LHCN-M2 (cell line): ENCODE measurements around the gene GRAP. TPM values are rescaled to one million over a fixed set of nuclear protein-coding genes. Genes with fewer than 3 reads are reported as not detected.
"Not testable (repeated sequence)": the region's sequence is repeated elsewhere in the genome, so short reads cannot be mapped to it uniquely, and the experiment has no call there.

Experiments used
- DNase-seq: peaks from one replicate; pipeline ENCODE4 v3.0.0-alpha.2; 2012; ENCODE audit warnings: low read depth
- total RNA-seq: library from RNA; depleted of rRNA; stranded (reverse); fragments of >200 nt; gene quantifications from 2 replicates; pipeline ENCODE4 v1.2.3, GENCODE V29; 2014

Gene GRAP
- total RNA-seq, 1 experiment from 2014 or later: not detected

GRCh38 chr17:19042369-19042768 is 4.4 kb downstream of the GRAP start:
- not testable (repeated sequence) for DNase-seq

- not testable (repeated sequence) for DNase-seq
Observed at GRCh38 chr17:19041871-19042270, 4.9 kb downstream of the GRAP start.

GRCh38 chr17:19040350-19040749 is 6.4 kb downstream of the GRAP start:
- DNase-seq: not testable (repeated sequence)

GRCh38 chr17:19038730-19039129 is 8.0 kb downstream of the GRAP start:
- not testable (repeated sequence) for DNase-seq

GRCh38 chr17:19038007-19038406 is 8.8 kb downstream of the GRAP start:
- DNase-seq: not testable (repeated sequence)

- not testable (repeated sequence) for DNase-seq
Observed at GRCh38 chr17:19037547-19037946, 9.2 kb downstream of the GRAP start.

GRCh38 chr17:19036186-19036585 is 10.6 kb downstream of the GRAP start:
- not testable (repeated sequence) for DNase-seq

- not testable (repeated sequence) for DNase-seq
Observed at GRCh38 chr17:19032377-19032988, 14.3 kb downstream of the GRAP start.

GRCh38 chr17:19031729-19032128 is 15.0 kb downstream of the GRAP start:
- DNase-seq: not testable (repeated sequence)

- DNase-seq: not testable (repeated sequence)
Observed at GRCh38 chr17:19030771-19031449, 15.8 kb downstream of the GRAP start.

GRCh38 chr17:19029740-19030139 is 17.0 kb downstream of the GRAP start:
- DNase-seq: not testable (repeated sequence)

- DNase-seq: not testable (repeated sequence)
Observed at GRCh38 chr17:19028671-19029070, 18.1 kb downstream of the GRAP start.

GRCh38 chr17:19024101-19025078 is 22.4 kb downstream of the GRAP start:
- peak; percentile 46 for DNase-seq

GRCh38 chr17:19023209-19023999 is 23.4 kb downstream of the GRAP start:
- no peak for DNase-seq

GRCh38 chr17:19022747-19023146 is 24.0 kb downstream of the GRAP start:
- no peak for DNase-seq

GRCh38 chr17:19022128-19022527 is 24.6 kb downstream of the GRAP start:
- DNase-seq: no peak

- no peak for DNase-seq
Observed at GRCh38 chr17:19021622-19022083, 25.1 kb downstream of the GRAP start.

- not testable (repeated sequence) for DNase-seq
Observed at GRCh38 chr17:19021011-19021621, 25.6 kb downstream of the GRAP start.

- DNase-seq: no peak
Observed at GRCh38 chr17:19020016-19020415, 26.7 kb downstream of the GRAP start.
